ENCODE measurements around the gene NPAS4. TPM values are rescaled to one million over a fixed set of nuclear protein-coding genes. Genes with fewer than 3 reads are reported as not detected.

Gene NPAS4
- total and polyA plus RNA-seq, 9 of the 15 experiments (the other 6 are each of a cell fraction or from before 2014, with no cell fraction given), result not detected

DNA sequence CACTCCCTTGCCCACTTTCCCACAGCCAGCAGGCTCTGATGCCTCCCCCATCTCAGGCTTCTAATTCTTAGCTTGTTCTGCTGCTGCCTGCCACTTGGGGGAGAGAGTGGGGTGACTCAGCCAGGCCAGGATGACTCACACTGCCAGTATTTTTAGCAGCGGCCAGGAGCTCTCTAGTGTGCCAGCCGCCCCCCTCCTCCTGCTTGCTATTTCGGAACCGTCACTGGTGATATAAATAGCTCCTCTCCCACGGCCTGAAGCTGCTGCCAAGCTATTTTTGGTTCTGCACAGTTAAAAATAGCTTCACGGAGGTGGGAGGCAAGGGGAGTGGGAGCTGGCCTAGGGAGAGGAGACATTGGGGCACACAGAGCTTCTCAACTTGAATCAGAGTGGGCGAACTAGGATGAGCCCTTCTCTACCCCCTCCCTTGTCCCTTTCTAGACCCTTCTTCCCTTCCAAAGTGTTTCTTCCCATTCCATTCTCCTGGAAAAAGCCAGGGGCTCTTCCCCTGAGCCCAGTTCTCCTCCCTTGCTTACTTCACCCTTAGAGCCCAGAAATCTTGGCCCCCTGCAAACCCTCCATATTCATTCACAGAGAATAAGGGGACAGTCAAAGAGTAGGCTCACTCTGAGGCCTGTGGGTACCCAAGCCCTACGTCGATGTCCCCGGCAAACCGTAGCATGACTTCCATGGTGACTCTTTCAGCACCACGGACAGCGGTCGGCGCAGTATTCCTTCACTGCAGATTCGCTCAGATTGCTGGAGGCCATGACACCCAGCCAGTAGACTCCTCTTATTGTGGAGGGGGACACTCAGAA lies 2.5 kb upstream of the NPAS4 start (continued):
- TF ChIP-seq RAD21 (CRISPR knock-in tag; conservative IDR thresholded peaks at IDR 0.05 in 1 of 2, IDR thresholded peaks at IDR 0.05 in 1 of 2) (peak in 1 of 2 experiments; percentile 51; a peak in 2 of 4 replicates), ATF1 (CRISPR knock-in tag; IDR thresholded peaks at IDR 0.05) (no peak), ATF1 (tag; IDR thresholded peaks at IDR 0.05) (peak; percentile 34; the same call in 1 of the 2 replicates), SMAD2 (IDR thresholded peaks at IDR 0.05; ENCODE audit: low read depth, low read length) (no peak), HCFC1 (IDR thresholded peaks at IDR 0.05; ENCODE audit: low read depth, low read length) (peak; percentile 45; the same call in 1 of the 2 replicates), NR1H2 (CRISPR knock-in tag; IDR thresholded peaks at IDR 0.05) (0 out of 2 replicates have a peak, but pooled peaks have one; percentile 60), ZNF165 (CRISPR knock-in tag; IDR thresholded peaks at IDR 0.05; ENCODE audit: borderline replicate concordance) (no peak), TEAD4 (IDR thresholded peaks at IDR 0.05; ENCODE audit: low read length) (no peak), TEAD4 (CRISPR knock-in tag; IDR thresholded peaks at IDR 0.05; ENCODE audit: borderline replicate concordance) (0 out of 2 replicates have a peak, but pooled peaks have one; percentile 49), RBFOX2 (IDR thresholded peaks at IDR 0.05; ENCODE audit: low read depth, low read length) (no peak), ZNF589 (CRISPR knock-in tag; IDR thresholded peaks at IDR 0.05; ENCODE audit: low read depth) (peak; percentile 49; the same call in 1 of the 2 replicates), ZC3H8 (IDR thresholded peaks at IDR 0.05) (no peak), PYGO2 (tag; IDR thresholded peaks at IDR 0.05) (no peak), ZNF263 (CRISPR knock-in tag; IDR thresholded peaks at IDR 0.05; ENCODE audit: borderline replicate concordance) (peak; percentile 62; the same call in 1 of the 2 replicates), XRCC4 (IDR thresholded peaks at IDR 0.05; ENCODE audit: extremely low read depth, insufficient read depth, insufficient read length) (no peak), POLR3A (IDR thresholded peaks at IDR 0.05; ENCODE audit: borderline replicate concordance, extremely low read depth, insufficient read depth, insufficient read length) (no peak), SIN3A (IDR thresholded peaks at IDR 0.05; ENCODE audit: borderline replicate concordance in 2 of 2, control insufficient read depth in 1 of 2, low read depth in 2 of 2, low read length in 2 of 2) (peak; percentile 53 to 62; a peak in 2 of 4 replicates), DNMT1 (IDR thresholded peaks at IDR 0.05) (no peak)
- TF ChIP-seq, protein P1, sequence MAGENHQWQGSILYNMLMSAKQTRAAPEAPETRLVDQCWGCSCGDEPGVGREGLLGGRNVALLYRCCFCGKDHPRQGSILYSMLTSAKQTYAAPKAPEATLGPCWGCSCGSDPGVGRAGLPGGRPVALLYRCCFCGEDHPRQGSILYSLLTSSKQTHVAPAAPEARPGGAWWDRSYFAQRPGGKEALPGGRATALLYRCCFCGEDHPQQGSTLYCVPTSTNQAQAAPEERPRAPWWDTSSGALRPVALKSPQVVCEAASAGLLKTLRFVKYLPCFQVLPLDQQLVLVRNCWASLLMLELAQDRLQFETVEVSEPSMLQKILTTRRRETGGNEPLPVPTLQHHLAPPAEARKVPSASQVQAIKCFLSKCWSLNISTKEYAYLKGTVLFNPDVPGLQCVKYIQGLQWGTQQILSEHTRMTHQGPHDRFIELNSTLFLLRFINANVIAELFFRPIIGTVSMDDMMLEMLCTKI (IDR thresholded peaks at IDR 0.05; ENCODE audit: partially characterized antibody), result no peak
- TF ChIP-seq, protein P2, sequence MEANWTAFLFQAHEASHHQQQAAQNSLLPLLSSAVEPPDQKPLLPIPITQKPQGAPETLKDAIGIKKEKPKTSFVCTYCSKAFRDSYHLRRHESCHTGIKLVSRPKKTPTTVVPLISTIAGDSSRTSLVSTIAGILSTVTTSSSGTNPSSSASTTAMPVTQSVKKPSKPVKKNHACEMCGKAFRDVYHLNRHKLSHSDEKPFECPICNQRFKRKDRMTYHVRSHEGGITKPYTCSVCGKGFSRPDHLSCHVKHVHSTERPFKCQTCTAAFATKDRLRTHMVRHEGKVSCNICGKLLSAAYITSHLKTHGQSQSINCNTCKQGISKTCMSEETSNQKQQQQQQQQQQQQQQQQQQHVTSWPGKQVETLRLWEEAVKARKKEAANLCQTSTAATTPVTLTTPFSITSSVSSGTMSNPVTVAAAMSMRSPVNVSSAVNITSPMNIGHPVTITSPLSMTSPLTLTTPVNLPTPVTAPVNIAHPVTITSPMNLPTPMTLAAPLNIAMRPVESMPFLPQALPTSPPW (CRISPR knock-in tag; IDR thresholded peaks at IDR 0.05), result peak; percentile 90
- TF ChIP-seq, protein P3, sequence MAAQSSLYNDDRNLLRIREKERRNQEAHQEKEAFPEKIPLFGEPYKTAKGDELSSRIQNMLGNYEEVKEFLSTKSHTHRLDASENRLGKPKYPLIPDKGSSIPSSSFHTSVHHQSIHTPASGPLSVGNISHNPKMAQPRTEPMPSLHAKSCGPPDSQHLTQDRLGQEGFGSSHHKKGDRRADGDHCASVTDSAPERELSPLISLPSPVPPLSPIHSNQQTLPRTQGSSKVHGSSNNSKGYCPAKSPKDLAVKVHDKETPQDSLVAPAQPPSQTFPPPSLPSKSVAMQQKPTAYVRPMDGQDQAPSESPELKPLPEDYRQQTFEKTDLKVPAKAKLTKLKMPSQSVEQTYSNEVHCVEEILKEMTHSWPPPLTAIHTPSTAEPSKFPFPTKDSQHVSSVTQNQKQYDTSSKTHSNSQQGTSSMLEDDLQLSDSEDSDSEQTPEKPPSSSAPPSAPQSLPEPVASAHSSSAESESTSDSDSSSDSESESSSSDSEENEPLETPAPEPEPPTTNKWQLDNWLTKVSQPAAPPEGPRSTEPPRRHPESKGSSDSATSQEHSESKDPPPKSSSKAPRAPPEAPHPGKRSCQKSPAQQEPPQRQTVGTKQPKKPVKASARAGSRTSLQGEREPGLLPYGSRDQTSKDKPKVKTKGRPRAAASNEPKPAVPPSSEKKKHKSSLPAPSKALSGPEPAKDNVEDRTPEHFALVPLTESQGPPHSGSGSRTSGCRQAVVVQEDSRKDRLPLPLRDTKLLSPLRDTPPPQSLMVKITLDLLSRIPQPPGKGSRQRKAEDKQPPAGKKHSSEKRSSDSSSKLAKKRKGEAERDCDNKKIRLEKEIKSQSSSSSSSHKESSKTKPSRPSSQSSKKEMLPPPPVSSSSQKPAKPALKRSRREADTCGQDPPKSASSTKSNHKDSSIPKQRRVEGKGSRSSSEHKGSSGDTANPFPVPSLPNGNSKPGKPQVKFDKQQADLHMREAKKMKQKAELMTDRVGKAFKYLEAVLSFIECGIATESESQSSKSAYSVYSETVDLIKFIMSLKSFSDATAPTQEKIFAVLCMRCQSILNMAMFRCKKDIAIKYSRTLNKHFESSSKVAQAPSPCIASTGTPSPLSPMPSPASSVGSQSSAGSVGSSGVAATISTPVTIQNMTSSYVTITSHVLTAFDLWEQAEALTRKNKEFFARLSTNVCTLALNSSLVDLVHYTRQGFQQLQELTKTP (IDR thresholded peaks at IDR 0.05; ENCODE audit: low read depth in 1 of 2, partially characterized antibody in 2 of 2), result peak in 1 of 2 experiments; percentile 95
